ENCODE data around the gene LOXL1. TPM values are rescaled to one million over a fixed set of nuclear protein-coding genes. Genes with fewer than 3 reads are reported as not detected.

Gene LOXL1
- total RNA-seq, 2 donors from 2014 or later, result 2.3 to 6.9 TPM

- H3K4me1 ChIP-seq, result peaks cover 25% of the 10 kb centered on the region
- no peaks in the 10 kb centered on the region for H3K27me3 ChIP-seq
- no peak for DNase-seq
- H3K36me3 ChIP-seq, result no peaks in the 10 kb centered on the region
- H3K9me3 ChIP-seq, result no peaks in the 10 kb centered on the region
- no peak overlapping the region for H3K4me3 ChIP-seq
- peak overlapping the region; percentile 23 for H3K27ac ChIP-seq
- no peak overlapping the region for H3K9ac ChIP-seq (ENCODE audit: low read depth in 2 of 2, low read length in 2 of 2)
- no peak for TF ChIP-seq CTCF (IDR thresholded peaks at IDR 0.05)
- intact Hi-C loops (cut with DNase I), result no loop called here
These were observed 61.0 kb downstream of the LOXL1 start for GRCh38 chr15:73987250-73987649.

GRCh38 chr15:73987681-73988444 is 61.6 kb downstream of the LOXL1 start:
- Histone ChIP-seq H3K9ac (ENCODE audit: low read depth in 2 of 2, low read length in 2 of 2) (peak overlapping the region in 1 of 2 donors; percentile 30), H3K4me3 (no peak overlapping the region), H3K4me1 (peaks cover 26% of the 10 kb centered on the region), H3K36me3 (no peaks in the 10 kb centered on the region), H3K27ac (peak overlapping the region; percentile 23), H3K27me3 (no peaks in the 10 kb centered on the region), H3K9me3 (no peaks in the 10 kb centered on the region)
- intact Hi-C loops (cut with DNase I), result no loop called here
- peak; percentile 34 for DNase-seq
- TF ChIP-seq CTCF (IDR thresholded peaks at IDR 0.05), result no peak

- no peak for DNase-seq
- no peak for TF ChIP-seq CTCF (IDR thresholded peaks at IDR 0.05)
- Histone ChIP-seq H3K9ac (ENCODE audit: low read depth in 2 of 2, low read length in 2 of 2) (no peak overlapping the region), H3K4me3 (no peak overlapping the region), H3K36me3 (no peaks in the 10 kb centered on the region), H3K27me3 (no peaks in the 10 kb centered on the region), H3K9me3 (no peaks in the 10 kb centered on the region), H3K27ac (peak overlapping the region; percentile 23), H3K4me1 (peaks cover 21% of the 10 kb centered on the region)
- intact Hi-C loops (cut with DNase I), result no loop called here
These were observed 62.2 kb downstream of the LOXL1 start for GRCh38 chr15:73988445-73988969.

- no peak overlapping the region for H3K9ac ChIP-seq (ENCODE audit: low read depth in 2 of 2, low read length in 2 of 2)
These were observed 62.9 kb downstream of the LOXL1 start for GRCh38 chr15:73989001-73989798.

More at GRCh38 chr15:73989001-73989798, 62.9 kb downstream of the LOXL1 start:
- Histone ChIP-seq H3K36me3 (no peaks in the 10 kb centered on the region), H3K27me3 (no peaks in the 10 kb centered on the region), H3K27ac (peak overlapping the region; percentile 23), H3K9me3 (no peaks in the 10 kb centered on the region), H3K4me1 (peaks cover 25% of the 10 kb centered on the region), H3K4me3 (no peak overlapping the region)
- no peak for DNase-seq
- intact Hi-C loops (cut with DNase I), result no loop called here
- TF ChIP-seq CTCF (IDR thresholded peaks at IDR 0.05), result no peak

Data from colonic mucosa (tissue), 4 donors.